Parathyroid adenoma (tissue), 2 donors: ENCODE measurements around the gene STOM.

Source experiments
- H2AFZ ChIP-seq: fragments of 300-600 bp; sonication (generic); one replicate; pipeline ENCODE4 v1.7.0; 2017; ENCODE audit warnings: antibody characterized with exemption, mild to moderate bottlenecking
- H3K27ac ChIP-seq: fragments of 300-600 bp; sonication (generic); one replicate; pipeline ENCODE4 v1.7.0; 2017
- H3K27me3 ChIP-seq: fragments of 300-600 bp; sonication (generic); one replicate; pipeline ENCODE4 v1.7.0; 2017; ENCODE audit warnings: low read length; ENCODE audit not compliant: control insufficient read depth, insufficient read depth
- H3K36me3 ChIP-seq: fragments of 300-600 bp; sonication (generic); one replicate; pipeline ENCODE4 v1.7.0; 2017; ENCODE audit warnings: low read length; ENCODE audit not compliant: control insufficient read depth, insufficient read depth
- H3K4me1 ChIP-seq: fragments of 300-600 bp; sonication (generic); one replicate; pipeline ENCODE4 v1.7.0; 2017; ENCODE audit warnings: control low read depth
- H3K4me2 ChIP-seq: fragments of 300-600 bp; sonication (generic); one replicate; pipeline ENCODE4 v1.7.0; 2017; ENCODE audit warnings: low read length
- H3K4me3 ChIP-seq: fragments of 300-600 bp; sonication (generic); one replicate; pipeline ENCODE4 v1.7.0; 2017; ENCODE audit warnings: low read depth, low read length
- H3K79me2 ChIP-seq: fragments of 300-600 bp; sonication (generic); one replicate; pipeline ENCODE4 v1.7.0; 2017; ENCODE audit warnings: control low read depth
- H3K9ac ChIP-seq: fragments of 300-600 bp; sonication (generic); one replicate; pipeline ENCODE4 v1.7.0; 2017; ENCODE audit warnings: mild to moderate bottlenecking
- H3K9me3 ChIP-seq: fragments of 300-600 bp; sonication (generic); one replicate; pipeline ENCODE4 v1.7.0; 2017; ENCODE audit warnings: low read length; ENCODE audit not compliant: control insufficient read depth
- CTCF ChIP-seq: fragments of 300-600 bp; sonication (generic); IDR thresholded peaks from one replicate; pipeline ENCODE4 v1.7.0; 2017; ENCODE audit warnings: antibody characterized with exemption, mild to moderate bottlenecking
- donor health status: primary hyperparathyroidism.

STOM gene

GRCh38 chr9:121354762-121355161 lies 15.3 kb downstream of the STOM start:
- no peaks in the 10 kb centered on the region for H3K9me3 ChIP-seq
- H3K9ac ChIP-seq, result no peak overlapping the region
- no peaks in the 10 kb centered on the region for H3K36me3 ChIP-seq
- peaks cover 3% of the 10 kb centered on the region for H3K4me1 ChIP-seq
- no peak overlapping the region for H2AFZ ChIP-seq
- no peaks in the 10 kb centered on the region for H3K27me3 ChIP-seq
- no peak overlapping the region for H3K4me2 ChIP-seq
- no peak for TF ChIP-seq CTCF
- peak overlapping the region; percentile 61 for H3K27ac ChIP-seq
- no peaks in the 10 kb centered on the region for H3K79me2 ChIP-seq
- H3K4me3 ChIP-seq, result no peak overlapping the region

GRCh38 chr9:121354141-121354540 lies 15.9 kb downstream of the STOM start:
- no peaks in the 10 kb centered on the region for H3K9me3 ChIP-seq
- H3K27me3 ChIP-seq, result no peaks in the 10 kb centered on the region
- no peak for TF ChIP-seq CTCF
- no peak overlapping the region for H3K4me3 ChIP-seq
- H3K27ac ChIP-seq, result peak overlapping the region; percentile 58
- H3K4me2 ChIP-seq, result no peak overlapping the region
- no peak overlapping the region for H2AFZ ChIP-seq
- no peak overlapping the region for H3K9ac ChIP-seq
- H3K79me2 ChIP-seq, result no peaks in the 10 kb centered on the region
- peaks cover 3% of the 10 kb centered on the region for H3K4me1 ChIP-seq
- H3K36me3 ChIP-seq, result no peaks in the 10 kb centered on the region

- Histone ChIP-seq H3K36me3 (no peaks in the 10 kb centered on the region), H3K79me2 (no peaks in the 10 kb centered on the region), H3K9ac (no peak overlapping the region), H3K27ac (peak overlapping the region; percentile 58), H3K27me3 (no peaks in the 10 kb centered on the region), H3K4me3 (no peak overlapping the region), H2AFZ (no peak overlapping the region), H3K4me1 (peaks cover 3% of the 10 kb centered on the region), H3K4me2 (no peak overlapping the region), H3K9me3 (no peaks in the 10 kb centered on the region)
- TF ChIP-seq CTCF, result no peak
Measured at GRCh38 chr9:121353241-121354061, 16.6 kb downstream of the STOM start.

GRCh38 chr9:121350993-121351561 lies 19.0 kb downstream of the STOM start:
- H3K4me1 ChIP-seq, result peaks cover 3% of the 10 kb centered on the region
- no peak for TF ChIP-seq CTCF
- H3K27ac ChIP-seq, result peak overlapping the region; percentile 52
- no peaks in the 10 kb centered on the region for H3K79me2 ChIP-seq
- peak overlapping the region; percentile 6 for H3K4me2 ChIP-seq
- no peak overlapping the region for H2AFZ ChIP-seq
- H3K27me3 ChIP-seq, result no peaks in the 10 kb centered on the region
- H3K9ac ChIP-seq, result no peak overlapping the region
- no peaks in the 10 kb centered on the region for H3K36me3 ChIP-seq
- no peaks in the 10 kb centered on the region for H3K9me3 ChIP-seq
- H3K4me3 ChIP-seq, result no peak overlapping the region

GRCh38 chr9:121350036-121350435 lies 20.0 kb downstream of the STOM start:
- no peak overlapping the region for H2AFZ ChIP-seq
- no peak overlapping the region for H3K9ac ChIP-seq
- H3K27ac ChIP-seq, result no peak overlapping the region
- TF ChIP-seq CTCF, result no peak
- no peaks in the 10 kb centered on the region for H3K79me2 ChIP-seq
- no peaks in the 10 kb centered on the region for H3K27me3 ChIP-seq
- no peak overlapping the region for H3K4me3 ChIP-seq
- H3K9me3 ChIP-seq, result no peaks in the 10 kb centered on the region
- H3K36me3 ChIP-seq, result no peaks in the 10 kb centered on the region
- H3K4me1 ChIP-seq, result peaks cover 8% of the 10 kb centered on the region
- no peak overlapping the region for H3K4me2 ChIP-seq
